Pancreas (tissue), 10 donors: ENCODE results near the gene RIC3. TPM values are rescaled to one million over a fixed set of nuclear protein-coding genes. Genes with fewer than 3 reads are reported as not detected.
A peak's percentile ranks its signal among the peaks of the same experiment; 100 is the strongest.
"Not testable (repeated sequence)": the region's sequence is repeated elsewhere in the genome, so short reads cannot be mapped to it uniquely, and the experiment has no call there.

Experiments
- ATAC-seq, 4 donors: fragments of 200-7000 bp; cut with Tn5 transposase; one replicate each; pipeline versions ENCODE4 v1.8.0 to v1.9.1; 2020; ENCODE audit warnings: mild to moderate bottlenecking in 4 of 4, moderate library complexity in 4 of 4
- DNase-seq, 6 donors: peaks; one replicate each; pipeline ENCODE4 v3.0.0-alpha.2; 2020
- FAIRE-seq: peaks from 2 replicates; lab custom pipeline; 2012; peaks lifted over from hg19 to GRCh38; lab: Jason Lieb, UNC
- H3K27ac ChIP-seq, 4 donors: fragments of 200-600 bp; sonication (generic); 1 replicate in 3 of 4; 2 replicates in 1 of 4; pipeline versions ENCODE4 v1.5.0 to v1.8.0; 2020
- H3K27me3 ChIP-seq, 4 donors: fragments of 200-600 bp; one replicate each; pipeline ENCODE4 v1.8.0; 2021
- H3K36me3 ChIP-seq, 3 donors: fragments of 200-600 bp; sonication (generic) in 1 of 3; one replicate each; pipeline versions ENCODE4 v1.5.0 to v1.8.0; 2020 to 2021
- H3K4me1 ChIP-seq, 3 donors: fragments of 200-600 bp; one replicate each; pipeline ENCODE4 v1.8.0; 2021
- H3K4me3 ChIP-seq, 4 donors: fragments of 200-600 bp; sonication (generic) in 2 of 4; one replicate each; pipeline versions ENCODE4 v1.5.0 to v1.8.0; 2020 to 2021
- H3K9me3 ChIP-seq, 4 donors: fragments of 200-600 bp; one replicate each; pipeline ENCODE4 v1.8.0; 2021
- CTCF ChIP-seq, 4 donors: fragments of 200-600 bp; sonication (generic) in 3 of 4; IDR thresholded peaks; one replicate each; pipeline versions ENCODE4 v1.5.0 to v1.8.0; 2021; ENCODE audit warnings: antibody characterized with exemption in 4 of 4
- WGBS, 2 donors: extraction: QIAGEN DNeasy Blood & Tissue Kit; methylation state at CpG; one replicate each; pipeline ENCODE4 v1.1.7; 2013; 5-methylcytosine and 5-hydroxymethylcytosine counted together
- intact Hi-C, 3 donors: fragments of 100-400 bp; cut with DNase I; formaldehyde crosslinking; loops; one replicate each; pipeline versions ENCODE4 v1.11.1 to v1.14.2; 2022
- polyA plus RNA-seq, 2 donors: library from polyadenylated mRNA; stranded (reverse); fragments of 200-250 nt; gene quantifications; one replicate each; pipeline ENCODE4 v1.2.3, GENCODE V29; 2013
- total RNA-seq, 6 donors: library from RNA; stranded (reverse); fragmentation: NEBNext Ultra II Directional in 4 of 6; extraction: Animal tissue kit (Norgen Biotek cat#: 25700) in 4 of 6; gene quantifications; one replicate each; pipeline versions ENCODE4 v1.2.1 to v1.2.4, GENCODE V29; 2021 to 2023
- donor health status: healthy with polysubstance abuse.
- donor health status: DM: no; HTN: no; CAD: no; lungs with moderate emphysema.
- donor health status: DM: no; HTN: no; CAD: no.
- donor health status: control.
- donor health status: control.
- donor health status: Bipolar disorder and iron deficiency.
- donor health status: DM: yes; HTN: yes; CAD: no.
- donor health status: DM: no; HTN: no; CAD: no.
- donor health status: DM: no; HTN: no; CAD: no.
- donor health status: DM: yes; HTN: yes; CAD: no.

RIC3 gene
- total and polyA plus RNA-seq, 8 donors, result 11.3 to 49.9 (median 18.2) TPM

- no peaks in the 10 kb centered on the region for H3K4me1 ChIP-seq
- H3K4me3 ChIP-seq, result no peak overlapping the region
- FAIRE-seq (no peak), ATAC-seq (no peak), DNase-seq (no peak)
- no peaks in the 10 kb centered on the region for H3K36me3 ChIP-seq
- no peak overlapping the region for H3K27ac ChIP-seq
- H3K9me3 ChIP-seq, result no peaks in the 10 kb centered on the region
- intact Hi-C loops, result no loop called here
- 52 to 62% methylated on average over 1 of the region's 1 CpG for WGBS, 2 donors
- H3K27me3 ChIP-seq, result no peaks in the 10 kb centered on the region
- no peak for TF ChIP-seq CTCF (IDR thresholded peaks at IDR 0.05)
Measured at GRCh38 chr11:8178297-8178696, 9.5 kb upstream of the RIC3 start.

- no peak for ATAC-seq
- intact Hi-C loops, result no loop called here
- no peak for FAIRE-seq
- no peak overlapping the region for H3K4me3 ChIP-seq
- H3K27ac ChIP-seq, result no peak overlapping the region
- H3K4me1 ChIP-seq, result no peaks in the 10 kb centered on the region
- TF ChIP-seq CTCF (IDR thresholded peaks at IDR 0.05), result no peak
- no peaks in the 10 kb centered on the region for H3K36me3 ChIP-seq
- H3K9me3 ChIP-seq, result no peaks in the 10 kb centered on the region
- H3K27me3 ChIP-seq, result no peaks in the 10 kb centered on the region
- WGBS, 2 donors, result 46 to 58% methylated on average over 5 of the region's 5 CpGs
- DNase-seq, result no peak
Measured at GRCh38 chr11:8177136-8177535, 8.3 kb upstream of the RIC3 start.

GRCh38 chr11:8167796-8168195 lies 1.0 kb downstream of the RIC3 start:
- Histone ChIP-seq H3K4me3 (peak overlapping the region; percentile 21 to 84 (median 70)), H3K27ac (no peak overlapping the region), H3K27me3 (no peaks in the 10 kb centered on the region), H3K36me3 (no peaks in the 10 kb centered on the region), H3K4me1 (peaks cover 0 to 4% (median 0%) of the 10 kb centered on the region in 3 donors), H3K9me3 (no peaks in the 10 kb centered on the region)
- ATAC-seq, result peak in 3 of 4 donors; percentile 23 to 49 (median 30)
- no peak for FAIRE-seq
- WGBS, 2 donors, result 42 to 44% methylated on average over 4 of the region's 4 CpGs
- no peak for DNase-seq
- intact Hi-C loops, result no loop called here
- no peak for TF ChIP-seq CTCF (IDR thresholded peaks at IDR 0.05)

GRCh38 chr11:8164746-8165145 lies 4.1 kb downstream of the RIC3 start:
- Histone ChIP-seq H3K4me3 (no peak overlapping the region), H3K9me3 (no peaks in the 10 kb centered on the region), H3K36me3 (no peaks in the 10 kb centered on the region), H3K27ac (no peak overlapping the region), H3K27me3 (no peaks in the 10 kb centered on the region), H3K4me1 (peaks cover 0 to 4% (median 0%) of the 10 kb centered on the region in 3 donors)
- no peak for TF ChIP-seq CTCF (IDR thresholded peaks at IDR 0.05)
- intact Hi-C loops, result no loop called here
- DNase-seq (no peak), FAIRE-seq (no peak), ATAC-seq (no peak)

- H3K4me1 ChIP-seq, FAIRE-seq, ATAC-seq, H3K36me3 ChIP-seq, intact Hi-C loops, H3K27ac ChIP-seq, H3K9me3 ChIP-seq, H3K27me3 ChIP-seq, DNase-seq, H3K4me3 ChIP-seq: not testable (repeated sequence)
- WGBS, 2 donors, result 89 to 90% methylated on average over 9 to 11 of the region's 13 CpGs
Measured at GRCh38 chr11:8161627-8162304, 7.1 kb downstream of the RIC3 start.
